ENCODE measurements around the gene AKR1C8. TPM values are rescaled to one million over a fixed set of nuclear protein-coding genes. Genes with fewer than 3 reads are reported as not detected.
"Not testable (repeated sequence)": the region's sequence is repeated elsewhere in the genome, so short reads cannot be mapped to it uniquely, and the experiment has no call there.

AKR1C8 gene
- polyA plus RNA-seq, 12 donors: 0.26 TPM; not detected in 11

DNA sequence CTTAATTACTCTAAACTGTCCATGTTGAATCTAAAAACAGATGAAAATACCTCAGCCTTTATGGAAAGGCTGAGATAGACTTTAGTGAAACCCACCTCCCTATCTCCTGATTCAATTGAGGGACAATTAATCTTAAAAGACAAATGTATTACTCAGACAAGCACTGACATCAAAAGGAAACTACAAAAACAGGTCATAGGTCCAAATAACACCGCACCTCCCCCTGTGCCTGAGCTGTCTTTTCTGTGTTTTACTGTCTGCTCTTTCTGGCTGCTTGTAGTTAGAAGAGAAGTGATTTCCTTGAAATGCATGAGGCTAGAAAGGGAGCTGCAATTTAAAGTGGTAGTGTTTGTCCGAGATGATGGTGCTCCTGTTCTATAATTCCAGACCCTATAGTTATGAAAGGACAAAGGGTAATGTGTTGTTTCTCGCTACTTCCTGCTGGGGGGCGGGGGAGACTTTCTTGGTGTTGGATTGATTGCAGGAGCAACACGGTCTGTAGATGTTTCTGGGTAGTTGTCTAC lies 16.0 kb downstream of the AKR1C8 start:
- DNase-seq: no peak

DNA sequence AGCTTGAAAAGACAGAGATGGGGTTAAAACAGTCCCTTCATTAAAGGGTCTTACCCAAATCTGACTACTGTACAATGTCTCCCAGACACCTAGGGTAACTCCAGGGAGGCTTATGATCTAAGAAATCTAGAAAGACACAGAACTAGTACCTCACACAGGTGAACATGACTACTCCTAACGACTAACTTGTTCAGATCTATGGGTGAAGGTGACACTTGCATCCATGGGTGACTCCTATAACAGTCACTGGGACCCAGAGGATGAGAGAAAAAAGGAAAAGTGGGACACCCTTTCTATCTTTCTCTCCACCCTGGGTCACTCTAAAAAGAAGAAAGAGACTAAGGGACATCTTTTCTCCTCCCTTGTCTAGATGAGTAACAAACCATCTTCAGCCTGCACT lies 19.2 kb downstream of the AKR1C8 start:
- no peak for DNase-seq

DNA sequence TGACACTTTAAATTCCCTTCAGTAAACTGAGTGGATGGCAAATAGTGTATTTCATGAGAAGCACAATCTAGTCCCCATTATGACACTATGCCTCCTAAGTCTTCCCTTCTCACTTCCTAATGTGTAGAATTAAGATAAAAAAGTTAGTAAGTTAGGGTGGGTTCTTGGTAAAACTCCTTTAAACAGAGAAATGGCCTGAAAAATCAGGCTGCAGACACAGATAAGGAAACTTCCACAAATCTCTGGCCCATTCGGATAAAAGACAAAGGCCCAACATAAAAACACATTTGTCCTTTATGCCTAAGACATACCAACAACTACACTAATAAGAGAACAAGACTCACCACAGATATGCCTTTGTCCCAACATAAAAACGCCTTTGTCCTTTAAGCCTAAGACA lies 21.5 kb downstream of the AKR1C8 start:
- DNase-seq: no peak

DNA sequence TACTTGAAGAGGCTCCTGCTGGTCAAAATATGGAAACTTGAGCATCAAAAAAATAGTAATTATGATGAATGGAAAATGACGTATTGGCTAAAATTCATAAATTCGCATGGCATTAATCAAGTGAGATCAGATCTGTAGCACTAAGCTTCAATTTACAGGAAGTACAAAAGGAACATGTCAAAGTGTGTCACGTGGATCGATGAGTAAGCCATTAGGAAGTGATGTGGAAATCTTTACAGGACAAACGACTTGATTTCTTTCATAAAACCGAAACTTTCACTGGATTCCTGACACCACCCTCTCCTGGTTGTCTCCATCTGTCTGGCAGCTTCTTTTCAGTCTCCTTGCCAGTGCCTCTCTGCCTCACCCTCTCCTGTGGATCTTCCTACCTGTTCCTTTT lies 25.8 kb downstream of the AKR1C8 start:
- DNase-seq: no peak

DNA sequence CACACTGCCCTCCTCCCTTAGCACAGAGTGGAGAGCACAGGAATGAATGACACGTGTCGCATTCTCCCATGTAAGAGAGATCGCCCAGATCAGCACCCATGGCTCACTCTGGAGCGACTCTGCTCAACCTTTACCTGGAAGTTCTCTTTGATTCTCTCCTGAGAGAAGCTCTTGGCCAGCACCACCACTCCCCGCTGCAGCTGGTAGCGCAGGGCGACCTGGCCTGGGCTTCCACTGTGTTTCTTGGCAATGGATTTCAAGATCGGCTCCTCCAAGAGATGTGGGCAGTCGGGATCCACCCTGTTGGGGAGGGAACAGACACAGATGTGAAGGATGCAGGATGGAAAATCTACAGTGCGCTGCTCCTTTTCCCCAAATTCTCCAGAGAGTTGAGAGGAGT lies 27.4 kb downstream of the AKR1C8 start:
- DNase-seq: no peak

DNA sequence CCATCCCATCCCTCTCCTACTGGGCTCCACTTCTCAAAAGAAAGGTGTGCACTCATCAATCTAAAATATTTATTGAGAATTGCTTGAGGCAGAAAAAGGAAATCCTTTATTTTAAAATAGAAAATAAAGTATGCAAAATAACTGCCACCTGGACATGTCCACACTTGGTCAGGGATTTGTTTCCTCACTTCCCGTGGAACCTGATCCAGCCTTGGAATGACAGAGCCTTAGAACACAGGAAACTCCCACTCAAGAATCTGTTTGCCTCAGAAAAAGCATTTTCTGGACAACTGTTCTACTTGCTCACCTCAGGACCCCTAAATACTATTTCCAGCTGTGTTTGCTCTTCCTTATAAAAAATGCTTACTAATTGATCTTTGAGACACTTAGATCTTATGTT lies 29.0 kb downstream of the AKR1C8 start:
- no peak for DNase-seq

DNA sequence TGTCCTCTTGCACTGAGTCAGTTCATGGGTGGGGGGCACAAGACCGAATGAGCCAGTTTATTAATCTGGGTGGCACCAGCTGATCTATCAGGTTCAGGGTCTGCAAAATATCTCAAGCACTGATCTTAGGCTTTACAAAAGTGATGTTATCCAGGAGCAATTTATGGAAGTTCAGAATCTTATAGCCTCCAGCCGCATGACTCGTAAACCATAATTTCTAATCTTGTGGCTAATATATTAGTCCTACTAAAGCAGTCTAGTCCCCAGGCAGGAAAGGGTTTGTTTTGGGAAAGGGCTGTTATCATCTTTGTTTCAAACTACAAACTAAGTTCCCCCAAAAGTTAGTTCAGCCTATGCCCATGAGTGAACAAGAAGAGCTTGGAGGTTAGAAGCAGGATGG lies 33.9 kb downstream of the AKR1C8 start:
- DNase-seq: no peak

DNA sequence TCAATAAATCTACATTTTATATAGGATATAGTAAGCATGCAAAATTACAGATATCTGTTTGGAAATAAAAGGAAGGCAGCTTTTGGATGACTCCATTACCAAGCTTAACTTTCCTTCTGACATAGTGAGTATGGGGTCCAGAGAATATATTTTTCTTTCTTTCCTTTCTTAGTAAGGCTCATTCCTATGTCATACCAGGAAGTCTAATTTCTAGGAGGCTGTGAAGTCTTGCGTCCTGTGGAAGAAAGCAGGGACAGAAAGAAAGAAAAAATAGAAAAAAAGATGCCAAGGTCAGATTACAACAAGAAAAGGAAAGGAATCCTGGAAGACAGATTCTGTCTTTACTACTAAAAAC lies 36.3 kb downstream of the AKR1C8 start:
- no peak for DNase-seq

DNA sequence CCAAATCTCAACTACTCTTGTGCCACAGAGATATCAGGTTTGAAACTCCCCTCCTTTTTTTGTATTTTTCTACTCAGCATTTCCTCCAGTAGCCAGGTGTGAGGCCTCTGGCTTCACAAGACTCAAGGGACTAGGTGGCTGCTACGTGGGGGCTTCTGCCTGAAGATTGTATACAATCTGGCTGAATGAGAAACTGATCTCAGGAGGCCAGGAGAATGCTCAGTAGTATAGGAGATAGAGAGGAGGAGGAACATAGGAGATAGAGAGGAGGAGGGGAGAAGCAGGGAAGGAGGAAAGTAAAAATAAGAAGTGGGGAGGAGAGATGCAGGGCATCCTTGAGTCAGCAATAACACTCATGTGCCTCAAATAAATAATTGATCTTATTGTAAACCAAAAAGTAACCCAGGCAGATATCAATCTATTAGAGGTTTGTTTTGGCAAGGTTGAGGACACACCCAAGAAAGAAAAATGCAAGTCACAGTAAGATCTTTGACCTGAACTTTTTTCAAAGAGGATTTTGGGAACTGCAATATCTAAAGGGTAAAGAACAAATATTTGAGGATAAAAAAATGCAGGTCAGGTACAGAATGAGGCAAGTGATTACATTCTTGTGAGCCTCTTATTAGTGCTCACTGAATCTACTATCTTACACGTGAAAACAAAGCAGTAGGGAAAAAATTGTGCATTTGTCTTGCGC lies 36.8 kb downstream of the AKR1C8 start:
- no peak for DNase-seq

DNA sequence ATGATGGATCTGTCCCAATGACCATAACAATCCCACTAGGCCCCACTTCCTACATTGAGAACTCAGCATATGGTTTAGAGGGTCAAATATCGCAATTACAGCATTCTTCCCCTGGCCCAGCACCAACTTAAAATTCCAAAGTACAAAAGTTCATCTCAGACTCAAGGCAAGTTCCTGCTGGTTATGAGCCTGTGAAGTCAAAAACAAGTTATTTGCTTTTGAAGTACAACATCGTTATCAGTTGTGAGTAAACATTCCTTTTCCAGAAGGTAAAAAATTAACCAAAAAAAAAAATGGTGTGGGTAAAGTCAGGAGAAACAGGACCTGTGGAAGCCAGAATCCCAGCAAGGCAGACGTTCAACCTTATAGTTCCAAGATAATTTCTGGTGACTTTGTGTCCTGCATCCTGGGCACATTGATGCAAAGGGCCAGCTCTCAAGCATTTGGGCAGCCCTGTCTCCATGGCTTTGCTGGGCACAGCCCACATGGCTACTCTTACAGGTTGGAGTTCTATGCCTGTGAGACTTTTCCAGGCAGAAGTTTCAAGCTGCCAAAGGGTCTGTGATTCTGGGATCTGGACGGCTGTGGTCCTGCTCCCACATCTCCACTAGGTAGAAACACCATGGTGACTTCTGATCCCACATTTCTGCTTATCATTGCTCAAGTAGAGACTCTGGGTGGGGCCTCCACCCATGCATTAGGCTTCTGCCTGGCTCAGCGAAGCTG lies 37.5 kb downstream of the AKR1C8 start:
- no peak for DNase-seq

DNA sequence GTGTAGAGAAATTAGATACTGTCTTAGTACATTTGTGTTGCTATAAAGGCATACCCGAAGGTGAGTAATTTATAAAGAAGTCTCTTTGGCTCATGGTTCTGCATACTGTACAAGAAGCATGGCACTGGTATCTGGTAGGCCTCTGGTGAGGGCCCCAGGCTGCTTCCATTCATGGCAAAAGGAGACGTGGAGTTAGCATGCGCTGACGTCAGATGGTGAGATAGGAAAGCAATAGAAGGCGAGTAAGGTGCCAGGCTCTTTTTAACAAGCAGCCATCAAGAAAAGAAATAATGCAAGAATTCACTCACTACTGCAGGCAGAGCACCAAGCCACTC lies 38.1 kb downstream of the AKR1C8 start:
- no peak for DNase-seq

DNA sequence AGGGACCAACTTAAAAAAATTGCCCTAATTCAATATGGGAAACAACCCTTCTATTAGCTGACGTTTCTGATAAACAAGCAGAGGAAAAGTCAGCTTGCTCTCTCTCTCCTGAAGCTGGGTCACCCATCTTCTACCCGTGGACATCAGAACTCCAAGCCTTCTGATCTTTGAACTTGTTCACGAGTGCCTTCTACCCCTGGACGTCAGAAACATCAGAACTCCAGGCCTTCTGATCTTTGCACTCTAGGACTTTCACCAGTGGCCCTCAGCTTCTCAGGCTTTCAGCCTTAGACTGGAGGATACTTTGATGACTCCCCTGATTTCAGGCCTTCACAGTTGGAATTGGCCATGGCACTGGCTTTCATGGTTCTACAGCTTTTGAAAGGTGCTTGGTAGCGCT lies 41.8 kb downstream of the AKR1C8 start:
- DNase-seq: no peak

DNA sequence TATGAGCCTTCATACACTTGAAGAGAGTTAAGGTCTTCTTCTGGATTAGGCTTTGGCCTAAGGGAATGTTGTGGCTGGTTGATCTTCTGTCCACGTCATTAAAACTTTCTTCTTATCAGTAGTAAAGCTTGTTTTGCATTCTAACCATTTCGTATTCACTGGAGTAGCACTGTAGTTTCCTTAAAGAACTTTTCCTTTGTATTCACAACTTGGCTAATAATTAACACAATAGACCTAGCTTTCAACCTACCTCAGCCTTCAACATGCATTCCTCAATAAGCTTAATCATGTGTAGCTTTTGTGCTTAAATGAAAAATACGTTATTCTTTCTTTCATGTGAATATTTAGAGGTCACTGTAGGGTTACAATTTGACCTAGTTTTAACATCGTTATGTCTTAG lies 42.8 kb downstream of the AKR1C8 start:
- DNase-seq: no peak

DNA sequence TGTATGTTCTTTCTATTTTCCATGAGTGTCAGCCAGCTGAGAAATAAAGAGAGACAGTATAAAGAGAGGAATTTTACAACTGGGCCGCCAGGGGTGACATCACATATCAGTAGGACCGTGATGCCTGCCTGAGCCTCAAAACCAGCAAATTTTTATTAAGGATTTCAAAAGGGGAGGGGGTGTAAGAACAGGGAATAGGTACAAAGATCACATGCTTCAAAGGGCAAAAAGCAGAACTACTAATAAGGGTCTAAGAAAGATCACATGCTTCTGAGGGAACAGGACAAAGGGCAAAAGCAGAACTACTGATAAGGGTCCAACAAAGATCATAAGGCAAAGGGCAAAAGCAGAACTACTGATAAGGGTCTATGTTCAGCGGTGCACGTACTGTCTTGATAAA lies 47.3 kb downstream of the AKR1C8 start:
- not testable (repeated sequence) for DNase-seq

DNA sequence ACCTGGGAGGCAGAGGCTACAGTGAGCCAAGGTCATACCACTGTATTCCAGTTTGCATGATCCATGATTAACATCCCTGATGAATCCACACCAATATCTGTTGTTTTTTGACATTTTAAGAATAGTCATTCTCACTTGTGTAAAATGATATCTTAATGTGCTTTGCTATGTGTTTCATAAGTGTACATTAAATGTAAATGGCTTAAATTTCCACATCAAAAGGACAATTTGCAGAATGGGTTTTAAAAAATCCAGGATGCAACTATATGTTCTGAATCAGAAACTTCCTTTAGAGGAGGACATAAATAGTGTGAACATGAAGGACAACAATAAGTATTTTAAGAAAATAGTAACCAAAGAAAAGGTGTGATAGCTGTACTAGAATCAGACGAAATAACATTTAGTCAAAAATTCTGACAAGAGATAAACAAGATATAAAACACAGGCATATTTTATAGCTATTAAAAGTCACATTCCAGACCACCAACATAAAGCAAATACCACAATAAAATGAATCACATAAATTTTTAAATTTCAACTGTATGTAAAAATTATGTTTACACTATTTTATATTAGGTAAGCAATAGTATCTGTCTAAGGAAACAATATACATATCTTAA lies 48.4 kb downstream of the AKR1C8 start:
- DNase-seq: no peak

DNA sequence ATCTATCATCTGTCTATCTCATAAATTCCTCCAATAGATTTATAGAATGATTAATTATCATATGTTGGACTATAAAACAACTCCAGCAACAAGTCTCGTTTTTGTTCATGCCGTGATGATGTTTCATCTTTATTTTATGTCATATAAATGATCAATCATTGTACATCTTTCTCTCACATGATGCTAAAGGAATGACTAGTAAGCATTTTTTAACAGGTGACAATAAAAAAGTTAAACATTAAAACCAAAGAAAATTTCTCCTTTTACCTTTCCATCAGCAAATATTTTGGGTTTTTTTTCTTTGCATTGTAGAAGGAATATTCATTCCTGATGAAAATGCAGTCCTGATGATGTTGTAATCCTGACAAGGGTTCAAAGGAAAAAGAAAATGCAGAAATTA lies 49.4 kb downstream of the AKR1C8 start:
- DNase-seq: no peak

DNA sequence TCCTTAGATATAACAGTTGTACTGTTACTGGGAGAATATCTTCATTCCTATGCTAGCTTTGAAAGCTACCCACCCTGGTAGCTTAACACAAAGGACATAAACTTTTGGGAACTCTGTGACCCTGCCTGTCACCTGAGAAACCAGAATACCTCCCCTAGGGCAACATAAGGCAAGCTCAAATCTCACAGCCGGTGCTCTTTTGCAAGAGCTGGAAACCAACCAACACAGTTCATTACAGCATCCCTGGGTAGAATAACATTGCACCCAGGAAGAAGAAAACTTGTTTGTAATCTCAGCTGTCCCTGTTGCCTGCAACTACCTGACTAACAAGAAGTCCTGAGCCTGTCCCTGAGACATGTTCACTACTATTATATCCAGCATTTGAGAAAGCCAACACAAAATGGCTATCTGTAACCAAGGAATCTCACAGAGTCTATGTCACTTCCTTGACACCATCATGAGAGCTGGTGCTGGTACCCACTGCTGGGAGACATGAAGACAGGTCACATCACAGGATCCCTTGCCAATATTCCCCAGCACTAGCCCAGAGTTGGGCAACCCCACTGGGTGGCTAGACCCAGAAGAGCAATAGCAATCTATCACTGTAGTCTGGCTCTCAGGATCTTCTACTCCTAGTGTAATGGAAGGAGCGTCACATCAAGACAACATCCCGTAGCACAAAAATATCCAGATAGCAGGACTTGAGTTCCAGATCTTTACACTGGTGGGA lies 59.5 kb downstream of the AKR1C8 start:
- no peak for DNase-seq

DNA sequence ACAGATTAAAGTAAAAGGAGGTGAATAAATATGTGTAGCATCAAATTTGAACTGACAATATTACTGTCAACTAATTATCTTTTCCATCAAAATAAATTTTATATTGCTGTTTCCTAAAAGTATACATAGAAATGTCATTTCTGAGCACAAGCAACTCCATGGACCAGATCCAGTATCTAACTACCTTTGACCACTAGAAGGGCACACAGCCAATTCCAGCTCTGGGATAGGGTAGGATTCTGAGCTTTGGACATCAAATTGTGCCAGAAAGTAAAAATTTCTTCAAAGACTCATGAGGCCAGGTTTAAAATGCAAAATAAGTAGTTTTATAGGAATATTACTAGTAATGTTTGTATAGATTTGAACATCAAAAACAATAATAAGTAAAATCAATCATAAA lies 61.1 kb downstream of the AKR1C8 start:
- DNase-seq: no peak

DNA sequence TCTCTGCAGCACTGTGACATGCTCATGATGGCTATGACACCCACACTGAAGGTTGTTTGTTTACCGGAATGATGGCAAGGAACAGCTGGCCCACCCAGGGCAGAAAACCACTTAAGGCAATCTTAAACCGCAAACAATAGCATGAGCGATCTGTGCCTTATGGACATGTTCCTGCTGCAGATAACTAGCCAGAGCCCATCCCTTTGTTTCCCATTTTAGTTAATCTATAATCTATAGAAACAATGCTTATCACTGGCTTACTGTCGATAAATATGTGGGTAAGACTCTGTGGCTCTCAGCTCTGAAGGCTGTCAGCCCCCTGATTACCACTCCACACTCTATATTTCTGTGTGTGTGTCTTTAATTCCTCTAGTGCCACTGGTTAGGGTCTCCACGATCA lies 65.0 kb downstream of the AKR1C8 start:
- not testable (repeated sequence) for DNase-seq

DNA sequence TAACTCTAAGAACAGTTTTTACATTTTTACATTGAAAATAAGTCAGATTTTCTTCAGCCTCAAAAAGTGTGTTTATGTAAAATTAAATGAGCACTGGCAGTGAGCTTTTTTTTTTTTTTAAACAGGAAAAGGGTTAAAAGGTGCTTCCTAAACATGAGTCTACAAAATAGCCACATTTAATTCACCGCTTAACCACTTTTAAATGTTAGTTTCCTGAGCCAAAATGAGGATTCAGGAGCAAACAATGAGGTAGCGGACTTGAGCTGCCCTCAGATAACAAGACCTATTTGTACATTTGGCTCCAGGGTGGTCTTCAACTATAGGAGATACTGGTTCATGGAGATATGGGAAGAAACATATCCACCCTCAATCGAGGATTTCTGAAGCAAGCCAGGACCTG lies 67.9 kb downstream of the AKR1C8 start:
- DNase-seq: no peak

DNA sequence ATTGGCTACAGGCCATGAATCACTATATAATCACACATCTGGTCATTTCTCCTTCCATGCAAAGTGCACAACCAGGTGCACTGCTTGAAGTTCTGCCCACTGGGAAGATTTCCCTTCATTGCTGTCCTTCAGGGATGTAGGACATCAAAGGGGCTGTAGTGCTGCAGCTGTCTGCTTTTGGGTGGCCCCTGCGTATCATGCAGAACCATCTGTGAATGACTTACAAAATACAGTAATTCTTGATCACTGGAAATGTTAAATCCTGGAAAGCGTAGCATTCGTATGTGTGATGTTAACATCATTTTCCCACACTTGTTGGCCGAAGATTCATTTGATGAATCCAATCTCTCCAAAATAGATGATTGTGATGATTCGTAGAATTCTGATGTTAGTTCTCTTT lies 68.3 kb downstream of the AKR1C8 start:
- DNase-seq: peak; percentile 9

DNA sequence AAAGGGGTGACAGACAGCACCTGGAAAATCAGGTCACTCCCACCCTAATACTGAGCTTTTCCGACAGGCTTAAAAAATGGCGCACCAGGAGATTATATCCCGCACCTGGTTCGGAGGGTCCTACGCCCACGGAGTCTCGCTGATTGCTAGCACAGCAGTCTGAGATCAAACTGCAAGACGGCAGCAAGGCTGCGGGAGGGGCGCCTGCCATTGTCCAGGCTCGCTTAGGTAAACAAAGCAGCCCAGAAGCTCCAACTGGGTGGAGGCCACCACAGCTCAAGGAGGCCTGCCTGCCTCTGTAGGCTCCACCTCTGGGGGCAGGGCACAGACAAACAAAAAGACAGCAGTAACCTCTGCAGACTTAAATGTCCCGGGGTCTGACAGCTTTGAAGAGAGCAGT lies 75.1 kb downstream of the AKR1C8 start:
- DNase-seq: not testable (repeated sequence)
